Progenitor cell of endocrine pancreas (in vitro differentiated cells): Measurements from ENCODE around the gene HOXA4. TPM values are rescaled to one million over a fixed set of nuclear protein-coding genes. Genes with fewer than 3 reads are reported as not detected.

Source experiments
- DNase-seq: peaks from one replicate; pipeline ENCODE4 v3.0.0; 2021; ENCODE audit warnings: low spot score; ENCODE audit not compliant: unreplicated experiment
- H3K27ac Mint-ChIP-seq: 2 replicates; pipeline ENCODE4 v1.8.0; 2021; ENCODE audit warnings: mild to moderate bottlenecking, moderate library complexity, mixed read lengths
- H3K27me3 Mint-ChIP-seq: 2 replicates; pipeline ENCODE4 v1.8.0; 2021; ENCODE audit warnings: mixed read lengths
- H3K36me3 Mint-ChIP-seq: 2 replicates; pipeline ENCODE4 v1.8.0; 2022; ENCODE audit warnings: mixed read lengths; ENCODE audit not compliant: insufficient read depth
- H3K4me1 Mint-ChIP-seq: 2 replicates; pipeline ENCODE4 v1.8.0; 2021; ENCODE audit warnings: low read depth, mixed read lengths
- H3K4me3 Mint-ChIP-seq: 2 replicates; pipeline ENCODE4 v1.8.0; 2021; ENCODE audit warnings: low read depth, mild to moderate bottlenecking, moderate library complexity, mixed read lengths
- H3K9me3 Mint-ChIP-seq: 2 replicates; pipeline ENCODE4 v1.8.0; 2021; ENCODE audit warnings: low read depth, mixed read lengths
- total RNA-seq: library from RNA; stranded (reverse); gene quantifications from 2 replicates; pipeline ENCODE4 v1.2.1, GENCODE V29; 2021
- TF ChIP-seq, protein P1 (sequence below): fragments of 200-600 bp; sonication (generic); IDR thresholded peaks from one replicate; pipeline ENCODE4 v1.5.0; 2021; ENCODE audit warnings: antibody characterized with exemption, mild to moderate bottlenecking; ENCODE audit not compliant: unreplicated experiment

Gene HOXA4
- total RNA-seq, 1 donor from 2014 or later, result 13.7 TPM

DNA sequence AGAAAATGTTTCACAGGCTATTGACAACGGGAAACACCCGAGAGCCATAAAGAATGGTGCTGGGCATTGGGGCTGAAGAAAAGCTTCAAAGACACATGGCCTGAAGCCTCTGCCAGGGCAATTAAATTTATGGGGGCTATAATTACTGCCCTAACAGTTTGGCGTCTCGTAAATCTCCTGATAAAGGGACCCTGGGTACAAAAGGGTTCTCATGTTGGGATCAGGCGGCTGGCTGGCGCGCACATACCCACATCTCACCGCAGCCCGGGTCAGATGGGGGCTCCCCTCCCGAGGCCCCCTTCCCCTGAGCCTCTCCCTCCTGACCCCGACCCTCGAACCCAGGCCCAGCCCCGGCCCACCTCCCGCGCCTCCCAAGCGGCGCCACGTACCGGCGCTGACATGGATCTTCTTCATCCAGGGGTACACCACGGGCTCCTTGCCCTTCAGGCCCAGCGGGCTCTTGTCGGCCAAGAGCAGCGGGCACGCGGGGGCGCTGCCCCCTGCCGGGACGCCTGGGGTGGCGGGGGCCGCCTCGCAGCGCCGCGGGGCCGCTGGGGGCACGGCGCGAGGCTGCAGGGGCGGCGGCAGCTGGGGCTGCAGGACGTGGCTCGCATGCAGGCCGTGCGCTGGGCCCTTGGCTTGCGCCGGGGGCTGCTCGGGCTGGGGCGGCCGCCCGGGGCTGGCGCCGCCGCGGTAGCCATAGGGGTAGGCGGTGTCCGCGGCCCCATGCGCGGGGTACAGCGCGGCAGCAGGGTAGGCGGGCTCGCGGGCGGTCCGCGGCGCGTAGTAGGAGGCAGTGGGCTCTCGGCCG lies 623 bp downstream of the HOXA4 start:
- TF ChIP-seq, protein P1, sequence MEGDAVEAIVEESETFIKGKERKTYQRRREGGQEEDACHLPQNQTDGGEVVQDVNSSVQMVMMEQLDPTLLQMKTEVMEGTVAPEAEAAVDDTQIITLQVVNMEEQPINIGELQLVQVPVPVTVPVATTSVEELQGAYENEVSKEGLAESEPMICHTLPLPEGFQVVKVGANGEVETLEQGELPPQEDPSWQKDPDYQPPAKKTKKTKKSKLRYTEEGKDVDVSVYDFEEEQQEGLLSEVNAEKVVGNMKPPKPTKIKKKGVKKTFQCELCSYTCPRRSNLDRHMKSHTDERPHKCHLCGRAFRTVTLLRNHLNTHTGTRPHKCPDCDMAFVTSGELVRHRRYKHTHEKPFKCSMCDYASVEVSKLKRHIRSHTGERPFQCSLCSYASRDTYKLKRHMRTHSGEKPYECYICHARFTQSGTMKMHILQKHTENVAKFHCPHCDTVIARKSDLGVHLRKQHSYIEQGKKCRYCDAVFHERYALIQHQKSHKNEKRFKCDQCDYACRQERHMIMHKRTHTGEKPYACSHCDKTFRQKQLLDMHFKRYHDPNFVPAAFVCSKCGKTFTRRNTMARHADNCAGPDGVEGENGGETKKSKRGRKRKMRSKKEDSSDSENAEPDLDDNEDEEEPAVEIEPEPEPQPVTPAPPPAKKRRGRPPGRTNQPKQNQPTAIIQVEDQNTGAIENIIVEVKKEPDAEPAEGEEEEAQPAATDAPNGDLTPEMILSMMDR, result peak; percentile 38
- DNase-seq, result no peak
- Mint-ChIP-seq H3K36me3 (peaks cover 5% of the 10 kb centered on the region), H3K4me1 (peaks cover 76% of the 10 kb centered on the region), H3K27me3 (no peaks in the 10 kb centered on the region), H3K4me3 (peak overlapping the region; percentile 76), H3K27ac (peak overlapping the region; percentile 86), H3K9me3 (no peaks in the 10 kb centered on the region)

DNA sequence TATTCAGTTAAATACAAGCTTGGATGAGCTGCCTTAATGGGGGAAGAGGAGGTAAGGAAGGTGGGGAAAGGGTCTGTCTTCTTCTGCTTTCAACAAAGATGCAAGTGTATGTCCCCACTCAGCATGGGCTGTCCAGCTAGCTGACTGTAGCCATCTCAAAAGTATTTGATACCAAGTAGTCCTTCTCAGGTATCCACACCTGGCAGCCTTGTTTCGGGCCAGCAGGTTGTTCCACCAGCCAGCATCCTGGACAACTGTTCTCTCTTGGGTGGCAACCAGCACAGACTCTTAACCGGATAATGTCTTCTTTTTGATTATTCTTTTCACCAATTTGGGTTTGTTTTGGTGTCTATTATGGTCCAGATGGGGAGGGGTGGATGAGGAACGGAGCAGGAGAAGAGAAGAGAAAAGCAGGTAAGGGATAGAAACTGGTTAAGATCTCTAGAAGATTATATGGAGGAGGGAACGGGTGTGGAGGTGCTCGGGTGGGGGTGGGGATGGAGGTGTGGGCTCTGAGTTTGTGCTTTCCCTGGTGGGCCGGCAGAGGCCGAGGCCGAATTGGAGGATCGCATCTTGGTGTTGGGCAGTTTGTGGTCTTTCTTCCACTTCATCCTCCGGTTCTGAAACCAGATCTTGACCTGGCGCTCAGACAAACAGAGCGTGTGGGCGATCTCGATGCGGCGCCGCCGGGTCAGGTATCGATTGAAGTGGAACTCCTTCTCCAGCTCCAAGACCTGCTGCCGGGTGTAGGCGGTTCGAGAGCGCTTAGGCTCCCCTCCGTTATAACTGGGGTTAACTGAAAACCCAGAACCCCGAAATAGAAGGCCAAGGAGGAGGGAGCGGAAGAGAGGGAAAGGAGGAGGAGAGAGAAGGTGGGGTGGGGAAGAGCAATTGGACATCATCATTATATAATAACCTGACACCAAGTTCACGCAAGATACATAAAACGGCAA lies 1.5 kb downstream of the HOXA4 start:
- H3K9me3 Mint-ChIP-seq, result no peaks in the 10 kb centered on the region
- H3K27me3 Mint-ChIP-seq, result no peaks in the 10 kb centered on the region
- DNase-seq, result no peak
- peaks cover 10% of the 10 kb centered on the region for H3K36me3 Mint-ChIP-seq
- H3K27ac Mint-ChIP-seq, result peak overlapping the region; percentile 86
- H3K4me1 Mint-ChIP-seq, result peaks cover 76% of the 10 kb centered on the region
- H3K4me3 Mint-ChIP-seq, result peak overlapping the region; percentile 76
- TF ChIP-seq, protein P1, result no peak

DNA sequence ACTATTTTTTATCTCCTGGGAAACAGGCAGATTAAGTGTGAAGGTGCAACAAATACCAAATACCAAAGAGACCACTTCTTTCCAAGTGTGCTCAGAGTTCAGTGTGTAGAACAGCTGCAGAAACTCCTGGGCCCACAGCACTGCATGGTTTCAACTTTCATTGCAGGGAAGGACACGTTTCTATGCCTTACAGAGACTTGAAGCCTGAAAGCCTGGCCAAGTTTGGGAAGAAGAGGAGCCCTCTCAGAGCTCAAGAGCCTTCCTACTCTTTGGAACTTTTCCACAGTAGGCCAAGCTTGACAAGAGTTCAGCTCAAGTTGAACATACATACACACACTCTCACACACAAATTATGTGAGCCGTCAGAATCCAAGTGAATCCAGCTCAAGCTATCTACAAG lies 2.5 kb downstream of the HOXA4 start:
- Mint-ChIP-seq H3K4me3 (peak overlapping the region; percentile 76), H3K27me3 (no peaks in the 10 kb centered on the region), H3K9me3 (no peaks in the 10 kb centered on the region), H3K4me1 (peaks cover 76% of the 10 kb centered on the region), H3K27ac (peak overlapping the region; percentile 7), H3K36me3 (peaks cover 11% of the 10 kb centered on the region)
- TF ChIP-seq, protein P1, result no peak
- no peak for DNase-seq

DNA sequence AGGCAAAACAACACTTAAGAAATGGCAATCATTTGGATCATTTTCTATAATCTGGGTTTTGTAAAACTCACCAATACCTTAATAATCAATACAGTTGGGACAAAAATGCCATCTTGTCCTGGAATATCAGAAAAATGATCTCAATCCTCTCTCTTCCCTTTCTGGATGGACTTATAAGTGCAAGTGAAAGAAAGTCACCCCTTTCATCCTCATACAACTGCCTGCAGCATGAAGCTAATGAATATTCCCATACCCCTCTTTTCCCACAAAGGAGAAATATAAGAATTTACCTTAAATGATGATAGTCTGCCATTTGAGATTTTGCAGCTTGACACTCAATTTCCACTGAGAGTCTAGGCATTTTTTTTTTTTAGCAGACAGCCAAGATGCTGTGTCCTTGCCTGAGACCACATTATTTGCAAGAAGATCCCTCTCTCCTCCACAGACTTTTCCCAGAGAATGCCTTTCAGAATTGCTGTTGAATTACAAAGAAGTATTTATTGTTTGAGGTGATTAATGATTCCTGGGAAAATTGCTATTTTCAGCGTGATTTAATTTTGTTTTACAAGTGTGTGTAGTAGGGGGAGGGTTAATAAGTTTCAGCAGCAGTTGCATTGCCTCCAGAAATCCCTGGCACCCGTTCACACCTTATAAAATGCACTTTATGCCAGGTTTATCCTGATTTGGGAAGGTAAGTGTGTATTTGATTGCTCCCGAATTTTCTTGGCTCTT lies 3.8 kb downstream of the HOXA4 start:
- Mint-ChIP-seq H3K9me3 (no peaks in the 10 kb centered on the region), H3K27me3 (no peaks in the 10 kb centered on the region), H3K4me3 (peak overlapping the region; percentile 53), H3K4me1 (peaks cover 78% of the 10 kb centered on the region), H3K36me3 (peaks cover 11% of the 10 kb centered on the region), H3K27ac (no peak overlapping the region)
- TF ChIP-seq, protein P1, result no peak
- no peak for DNase-seq
